Measurements from ENCODE around the gene HLA-DRA.

- TF ChIP-seq CTCF (IDR thresholded peaks at IDR 0.05) (no peak), EZH2 (IDR thresholded peaks at IDR 0.05; ENCODE audit: borderline replicate concordance, insufficient read depth, low read depth, low read length, poor library complexity, severe bottlenecking) (no peak)
Observed at GRCh38 chr6:32444433-32444832, 4.7 kb downstream of the HLA-DRA start.
